ENCODE measurements around the gene KRTAP4-4. TPM values are rescaled to one million over a fixed set of nuclear protein-coding genes. Genes with fewer than 3 reads are reported as not detected.
"Not testable (repeated sequence)": the region's sequence is repeated elsewhere in the genome, so short reads cannot be mapped to it uniquely, and the experiment has no call there.

KRTAP4-4 gene
- total RNA-seq, 2 experiments from 2014 or later, result not detected

- H3K4me3 Mint-ChIP-seq; CTCF ChIA-PET; POLR2A ChIA-PET; DNase-seq; H3K36me3 Mint-ChIP-seq (ENCODE audit: low read depth); H3K27ac Mint-ChIP-seq; H3K27me3 Mint-ChIP-seq: not testable (repeated sequence)
- peaks cover 17% of the 10 kb centered on the region for H3K4me1 Mint-ChIP-seq
- peaks cover 16% of the 10 kb centered on the region for H3K9me3 Mint-ChIP-seq
Measured at GRCh38 chr17:41117846-41118386, 42.6 kb downstream of the KRTAP4-4 start, which contains the start of gene KRTAP4-11. KRTAP4-11 (minus strand) TSS chr17:41118373; CDS start chr17:41118315, 58 bp downstream.

GRCh38 chr17:41116297-41116696 lies 44.3 kb downstream of the KRTAP4-4 start:
- Mint-ChIP-seq H3K9me3 (peaks cover 9% of the 10 kb centered on the region), H3K27me3 (peaks cover 5% of the 10 kb centered on the region), H3K36me3 (ENCODE audit: low read depth) (peaks cover 2% of the 10 kb centered on the region), H3K27ac (no peak overlapping the region), H3K4me3 (no peak overlapping the region), H3K4me1 (peaks cover 13% of the 10 kb centered on the region)
- ChIA-PET POLR2A (no interaction called here), CTCF (no interaction called here)
- no peak for DNase-seq

DNA sequence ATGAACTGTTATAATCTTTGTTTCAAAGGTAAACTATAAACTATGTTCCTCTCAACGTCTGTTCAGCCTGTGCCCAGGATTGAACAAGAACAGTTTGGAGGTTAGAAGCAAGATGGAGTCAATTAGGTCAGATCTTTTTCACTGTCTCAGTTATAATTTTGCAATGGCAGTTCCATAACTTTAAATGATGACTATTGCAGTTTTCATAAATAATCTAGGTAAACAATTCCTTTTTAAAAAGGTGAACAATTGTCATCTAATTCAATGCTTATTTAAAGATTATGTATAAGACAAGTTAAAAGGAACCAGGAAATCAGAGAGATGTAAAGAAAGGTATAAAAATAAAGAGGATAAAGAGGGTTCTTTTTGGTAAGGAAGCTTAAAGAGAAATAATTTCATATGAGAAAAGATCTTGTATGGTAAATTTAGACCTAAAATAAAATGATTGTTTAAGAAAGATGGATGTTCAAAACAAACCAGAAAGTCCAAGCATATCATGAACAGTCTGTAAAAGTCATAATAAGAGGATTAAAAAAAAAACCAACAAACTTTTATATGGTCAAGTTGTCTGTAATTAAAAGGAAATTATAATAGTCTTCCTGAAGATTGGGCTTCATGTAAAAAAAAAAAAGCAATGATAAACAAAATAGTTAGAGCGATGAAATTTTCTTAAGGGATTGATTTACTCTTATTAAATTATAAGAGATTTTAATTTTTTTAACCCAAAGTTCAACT lies 49.2 kb downstream of the KRTAP4-4 start:
- H3K4me1 Mint-ChIP-seq, result peaks cover 11% of the 10 kb centered on the region
- POLR2A ChIA-PET, result no interaction called here
- CTCF ChIA-PET, result interaction anchor here (0.7 kb wide), 1 partner anchor 78 kb away, joined by 3 read pairs; the partner anchor contains the start of gene KRTAP9-1

More for the DNA sequence above, 49.2 kb downstream of the KRTAP4-4 start:
- Mint-ChIP-seq H3K27ac (no peak overlapping the region), H3K4me3 (no peak overlapping the region), H3K9me3 (peaks cover 12% of the 10 kb centered on the region), H3K27me3 (peaks cover 14% of the 10 kb centered on the region), H3K36me3 (ENCODE audit: low read depth) (peaks cover 2% of the 10 kb centered on the region)
- no peak for DNase-seq

Other genes with a start within 250 kb of the KRTAP4-4 start
- gene KRT23, start 223.1 kb downstream of the KRTAP4-4 start, total RNA-seq, result not detected
- gene KRT39, start 193.8 kb downstream of the KRTAP4-4 start, total RNA-seq, result not detected
- not detected for gene KRT40, start 176.4 kb downstream of the KRTAP4-4 start, total RNA-seq
- gene KRTAP3-3, start 166.6 kb downstream of the KRTAP4-4 start, total RNA-seq, result not detected
- not detected for gene KRTAP3-2, start 160.8 kb downstream of the KRTAP4-4 start, total RNA-seq
- gene KRTAP3-1, start 151.6 kb downstream of the KRTAP4-4 start, total RNA-seq, result not detected
- gene KRTAP1-5, start 133.5 kb downstream of the KRTAP4-4 start, total RNA-seq, result not detected
- not detected for gene KRTAP1-4, start 130.6 kb downstream of the KRTAP4-4 start, total RNA-seq
- gene KRTAP1-3, start 125.9 kb downstream of the KRTAP4-4 start, total RNA-seq, result not detected
- not detected for gene KRTAP1-1, start 119.3 kb downstream of the KRTAP4-4 start, total RNA-seq
- not detected for gene KRTAP2-1, start 113.4 kb downstream of the KRTAP4-4 start, total RNA-seq
- gene KRTAP2-2, start 105.5 kb downstream of the KRTAP4-4 start, total RNA-seq, result not detected
- gene KRTAP2-3, start 100.6 kb downstream of the KRTAP4-4 start, total RNA-seq, result not detected
- not detected for gene KRTAP2-4, start 94.9 kb downstream of the KRTAP4-4 start, total RNA-seq
- not detected for gene KRTAP4-7, start 76.6 kb downstream of the KRTAP4-4 start, total RNA-seq
- gene KRTAP4-8, start 62.6 kb downstream of the KRTAP4-4 start, total RNA-seq, result not detected
- not detected for gene KRTAP4-16, start 58.5 kb downstream of the KRTAP4-4 start, total RNA-seq
- gene KRTAP4-9, start 55.4 kb downstream of the KRTAP4-4 start, total RNA-seq, result not detected
- not detected for gene KRTAP4-11, start 42.4 kb downstream of the KRTAP4-4 start, total RNA-seq
- not detected for gene KRTAP4-12, start 36.6 kb downstream of the KRTAP4-4 start, total RNA-seq
- not detected for gene KRTAP4-6, start 20.2 kb downstream of the KRTAP4-4 start, total RNA-seq
- gene KRTAP4-5, start 10.9 kb downstream of the KRTAP4-4 start, total RNA-seq, result not detected
- gene KRTAP4-3, start 7.5 kb upstream of the KRTAP4-4 start, total RNA-seq, result not detected
- not detected for gene KRTAP4-2, start 17.5 kb upstream of the KRTAP4-4 start, total RNA-seq
- gene KRTAP4-1, start 24.2 kb upstream of the KRTAP4-4 start, total RNA-seq, result not detected
- gene KRTAP9-1, start 29.1 kb upstream of the KRTAP4-4 start, total RNA-seq, result not detected
- not detected for gene KRTAP9-2, start 65.9 kb upstream of the KRTAP4-4 start, total RNA-seq
- gene KRTAP9-3, start 71.7 kb upstream of the KRTAP4-4 start, total RNA-seq, result not detected
- not detected for gene KRTAP9-8, start 77.3 kb upstream of the KRTAP4-4 start, total RNA-seq
- gene KRTAP9-4, start 88.9 kb upstream of the KRTAP4-4 start, total RNA-seq, result not detected
- not detected for gene KRTAP9-9, start 94.6 kb upstream of the KRTAP4-4 start, total RNA-seq
- not detected for gene KRTAP9-6, start 104.6 kb upstream of the KRTAP4-4 start, total RNA-seq
- not detected for gene KRTAP9-7, start 115.0 kb upstream of the KRTAP4-4 start, total RNA-seq
- gene KRTAP29-1, start 142.1 kb upstream of the KRTAP4-4 start, total RNA-seq, result not detected
- gene KRTAP16-1, start 148.6 kb upstream of the KRTAP4-4 start, total RNA-seq, result under 1 TPM in 1 of 2 experiments, not detected in 1; 0.12 TPM
- gene KRTAP17-1, start 155.0 kb upstream of the KRTAP4-4 start, total RNA-seq, result not detected
- gene KRT33A, start 190.1 kb upstream of the KRTAP4-4 start, total RNA-seq, result not detected
- gene KRT33B, start 209.1 kb upstream of the KRTAP4-4 start, total RNA-seq, result not detected
- not detected for gene KRT34, start 221.6 kb upstream of the KRTAP4-4 start, total RNA-seq
- not detected for gene KRT31, start 236.9 kb upstream of the KRTAP4-4 start, total RNA-seq